ENCODE measurements around the gene TM7SF2.

The TM7SF2 gene

DNA sequence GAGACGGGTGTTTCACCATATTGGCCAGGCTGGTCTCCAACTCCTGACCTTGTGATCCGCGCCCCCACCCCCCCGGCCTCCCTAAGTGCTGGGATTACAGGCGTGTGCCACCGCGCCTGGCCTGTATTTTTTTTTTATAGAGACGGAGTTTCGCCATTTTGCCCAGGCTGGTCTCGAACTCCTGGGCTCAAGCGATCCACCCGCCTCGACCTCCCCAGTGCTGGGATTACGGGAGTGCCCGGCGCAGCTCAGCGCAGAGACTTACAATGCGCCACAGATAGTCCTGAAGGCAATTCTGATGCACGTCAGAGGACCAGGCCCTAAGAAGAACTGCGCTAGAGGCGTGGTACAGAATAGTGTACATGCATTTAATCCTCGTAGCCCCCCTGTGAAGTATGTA lies 16.2 kb upstream of the TM7SF2 start:
- Histone ChIP-seq H3K9me3 (ENCODE audit: control insufficient read depth, low read length) (no peaks in the 10 kb centered on the region), H3K4me1 (ENCODE audit: control insufficient read depth, insufficient read depth, low read length) (peaks cover 12% of the 10 kb centered on the region), H3K9ac (ENCODE audit: low read length) (peak overlapping the region; percentile 90), H3K27me3 (replicated peaks; ENCODE audit: control insufficient read depth, insufficient read depth, low read length) (no peaks in the 10 kb centered on the region), H3K36me3 (ENCODE audit: control insufficient read depth, insufficient read depth, low read length, severe bottlenecking) (no peaks in the 10 kb centered on the region), H3K4me3 (ENCODE audit: low read length) (peak overlapping the region; percentile 85)
- DNase-seq (ENCODE audit: low read depth): no peak

- peaks cover 20% of the 10 kb centered on the region for H3K4me1 ChIP-seq (ENCODE audit: control insufficient read depth, insufficient read depth, low read length)
- no peaks in the 10 kb centered on the region for H3K9me3 ChIP-seq (ENCODE audit: control insufficient read depth, low read length)
- H3K9ac ChIP-seq (ENCODE audit: low read length): peak within 1 kb of the TSS; percentile 90
- no peaks in the 10 kb centered on the region for H3K36me3 ChIP-seq (ENCODE audit: control insufficient read depth, insufficient read depth, low read length, severe bottlenecking)
- DNase-seq (ENCODE audit: low read depth): peak; percentile 93
- peak within 1 kb of the TSS; percentile 85 for H3K4me3 ChIP-seq (ENCODE audit: low read length)
- no peaks in the 10 kb centered on the region for H3K27me3 ChIP-seq (replicated peaks; ENCODE audit: control insufficient read depth, insufficient read depth, low read length)
Measured at GRCh38 chr11:65095974-65096806, 15.5 kb upstream of the TM7SF2 start, which contains the start of gene VPS51. Gene VPS51, plus strand, starts transcription at chr11:65096214. Its CDS starts 37 bp downstream, at chr11:65096251.

GRCh38 chr11:65096926-65097325 lies 14.7 kb upstream of the TM7SF2 start:
- H3K9me3 ChIP-seq (ENCODE audit: control insufficient read depth, low read length): no peaks in the 10 kb centered on the region
- H3K4me1 ChIP-seq (ENCODE audit: control insufficient read depth, insufficient read depth, low read length): peaks cover 27% of the 10 kb centered on the region
- H3K9ac ChIP-seq (ENCODE audit: low read length): peak overlapping the region; percentile 37
- no peaks in the 10 kb centered on the region for H3K36me3 ChIP-seq (ENCODE audit: control insufficient read depth, insufficient read depth, low read length, severe bottlenecking)
- peak overlapping the region; percentile 85 for H3K4me3 ChIP-seq (ENCODE audit: low read length)
- DNase-seq (ENCODE audit: low read depth): no peak
- no peaks in the 10 kb centered on the region for H3K27me3 ChIP-seq (replicated peaks; ENCODE audit: control insufficient read depth, insufficient read depth, low read length)

DNA sequence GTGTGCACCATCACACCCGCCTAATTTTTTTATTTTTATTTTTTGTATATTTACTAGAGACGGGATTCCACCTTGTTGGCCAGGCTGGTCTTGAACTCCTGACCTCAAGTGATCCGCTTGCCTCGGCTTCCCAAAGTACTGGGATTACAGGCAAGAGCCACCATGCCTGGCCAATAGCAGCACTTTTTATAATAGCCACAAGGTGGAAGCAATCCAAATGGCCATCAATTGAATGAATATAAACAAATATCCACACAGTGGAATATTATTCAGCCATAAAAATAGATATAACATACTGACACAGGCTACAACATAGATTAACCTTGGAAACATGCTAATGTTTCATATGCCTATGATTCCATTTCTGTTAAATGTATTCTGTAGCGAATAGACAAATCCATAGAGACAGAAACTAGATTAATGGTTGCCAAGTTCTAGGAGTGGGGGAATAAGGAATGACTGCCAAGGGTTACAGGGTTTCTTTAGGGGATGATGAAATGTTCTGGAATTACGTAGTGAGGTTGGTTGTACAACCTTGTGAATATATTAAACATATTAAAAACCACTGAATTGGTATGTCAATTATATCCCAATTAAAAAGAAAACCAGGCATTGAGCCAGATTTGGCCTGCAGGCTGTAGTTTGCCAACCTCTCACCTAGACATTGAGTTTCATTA lies 10.9 kb upstream of the TM7SF2 start:
- no peaks in the 10 kb centered on the region for H3K36me3 ChIP-seq (ENCODE audit: control insufficient read depth, insufficient read depth, low read length, severe bottlenecking)
- no peak for DNase-seq (ENCODE audit: low read depth)
- H3K4me1 ChIP-seq (ENCODE audit: control insufficient read depth, insufficient read depth, low read length): peaks cover 53% of the 10 kb centered on the region
- no peaks in the 10 kb centered on the region for H3K27me3 ChIP-seq (replicated peaks; ENCODE audit: control insufficient read depth, insufficient read depth, low read length)
- H3K9me3 ChIP-seq (ENCODE audit: control insufficient read depth, low read length): no peaks in the 10 kb centered on the region
- peak overlapping the region; percentile 66 for H3K9ac ChIP-seq (ENCODE audit: low read length)
- peak overlapping the region; percentile 23 for H3K4me3 ChIP-seq (ENCODE audit: low read length)

- Histone ChIP-seq H3K27me3 (replicated peaks; ENCODE audit: control insufficient read depth, insufficient read depth, low read length) (no peaks in the 10 kb centered on the region), H3K36me3 (ENCODE audit: control insufficient read depth, insufficient read depth, low read length, severe bottlenecking) (peaks cover under 1% of the 10 kb centered on the region), H3K4me1 (ENCODE audit: control insufficient read depth, insufficient read depth, low read length) (peaks cover 45% of the 10 kb centered on the region), H3K9ac (ENCODE audit: low read length) (no peak overlapping the region), H3K4me3 (ENCODE audit: low read length) (no peak overlapping the region), H3K9me3 (ENCODE audit: control insufficient read depth, low read length) (no peaks in the 10 kb centered on the region)
- DNase-seq (ENCODE audit: low read depth): peak; percentile 36
Measured at GRCh38 chr11:65102142-65103095, 9.3 kb upstream of the TM7SF2 start.

DNA sequence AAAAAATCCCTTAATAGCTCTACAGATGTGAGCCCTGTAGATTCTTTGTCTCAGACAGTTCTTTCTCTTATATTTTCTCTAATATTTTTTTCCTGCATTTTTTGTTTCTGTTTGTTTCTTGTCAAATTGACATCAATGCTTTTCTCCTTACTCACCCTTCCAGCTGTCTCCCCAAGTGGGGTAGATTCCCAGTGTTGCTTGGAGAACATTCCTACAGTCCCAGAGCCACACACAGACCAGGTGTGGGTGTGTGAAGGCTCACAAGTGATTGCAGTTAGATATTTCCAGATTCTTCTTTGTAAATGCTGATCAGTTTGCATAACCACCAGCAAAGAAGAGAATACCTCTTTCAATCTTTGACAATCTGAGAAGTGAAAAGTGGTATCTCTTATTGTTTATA lies 8.2 kb upstream of the TM7SF2 start:
- H3K4me3 ChIP-seq (ENCODE audit: low read length): no peak overlapping the region
- peaks cover 45% of the 10 kb centered on the region for H3K4me1 ChIP-seq (ENCODE audit: control insufficient read depth, insufficient read depth, low read length)
- peaks cover 4% of the 10 kb centered on the region for H3K36me3 ChIP-seq (ENCODE audit: control insufficient read depth, insufficient read depth, low read length, severe bottlenecking)
- H3K9ac ChIP-seq (ENCODE audit: low read length): no peak overlapping the region
- no peaks in the 10 kb centered on the region for H3K9me3 ChIP-seq (ENCODE audit: control insufficient read depth, low read length)
- no peak for DNase-seq (ENCODE audit: low read depth)
- H3K27me3 ChIP-seq (replicated peaks; ENCODE audit: control insufficient read depth, insufficient read depth, low read length): no peaks in the 10 kb centered on the region

GRCh38 chr11:65104628-65105027 lies 7.0 kb upstream of the TM7SF2 start:
- Histone ChIP-seq H3K4me3 (ENCODE audit: low read length) (no peak overlapping the region), H3K9ac (ENCODE audit: low read length) (peak overlapping the region; percentile 41), H3K36me3 (ENCODE audit: control insufficient read depth, insufficient read depth, low read length, severe bottlenecking) (peaks cover 15% of the 10 kb centered on the region), H3K27me3 (replicated peaks; ENCODE audit: control insufficient read depth, insufficient read depth, low read length) (no peaks in the 10 kb centered on the region), H3K4me1 (ENCODE audit: control insufficient read depth, insufficient read depth, low read length) (peaks cover 45% of the 10 kb centered on the region), H3K9me3 (ENCODE audit: control insufficient read depth, low read length) (no peaks in the 10 kb centered on the region)
- DNase-seq (ENCODE audit: low read depth): no peak

- no peak overlapping the region for H3K9ac ChIP-seq (ENCODE audit: low read length)
- H3K27me3 ChIP-seq (replicated peaks; ENCODE audit: control insufficient read depth, insufficient read depth, low read length): no peaks in the 10 kb centered on the region
- H3K9me3 ChIP-seq (ENCODE audit: control insufficient read depth, low read length): no peaks in the 10 kb centered on the region
- peaks cover 16% of the 10 kb centered on the region for H3K36me3 ChIP-seq (ENCODE audit: control insufficient read depth, insufficient read depth, low read length, severe bottlenecking)
- no peak overlapping the region for H3K4me3 ChIP-seq (ENCODE audit: low read length)
- no peak for DNase-seq (ENCODE audit: low read depth)
- H3K4me1 ChIP-seq (ENCODE audit: control insufficient read depth, insufficient read depth, low read length): peaks cover 42% of the 10 kb centered on the region
Measured at GRCh38 chr11:65107078-65107477, 4.6 kb upstream of the TM7SF2 start.

DNA sequence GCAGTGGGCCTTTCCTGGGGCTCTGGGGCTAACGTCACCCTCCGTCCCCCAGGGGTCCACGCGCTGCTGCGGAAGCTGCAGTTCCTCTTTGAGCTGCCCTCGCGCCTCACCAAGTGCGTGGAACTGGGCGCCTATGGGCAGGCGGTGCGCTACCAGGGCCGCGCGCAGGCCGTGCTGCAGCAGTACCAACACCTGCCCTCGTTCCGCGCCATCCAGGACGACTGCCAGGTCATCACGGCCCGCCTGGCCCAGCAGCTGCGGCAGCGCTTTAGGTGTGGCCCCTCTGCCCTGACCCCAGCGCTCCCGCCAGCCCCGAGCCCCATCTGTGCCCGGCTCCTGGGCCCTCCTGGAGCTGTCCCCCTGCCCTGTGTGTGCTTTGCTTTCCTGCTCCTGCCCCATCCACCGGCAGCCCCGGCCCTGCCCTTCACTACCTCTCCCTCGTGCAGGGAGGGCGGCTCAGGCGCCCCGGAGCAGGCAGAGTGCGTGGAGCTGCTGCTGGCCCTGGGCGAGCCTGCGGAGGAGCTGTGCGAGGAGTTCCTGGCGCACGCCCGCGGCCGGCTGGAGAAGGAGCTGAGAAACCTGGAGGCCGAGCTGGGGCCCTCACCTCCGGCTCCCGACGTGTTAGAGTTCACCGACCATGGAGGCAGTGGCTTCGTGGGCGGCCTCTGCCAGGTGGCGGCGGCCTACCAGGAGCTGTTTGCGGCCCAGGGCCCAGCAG lies 3.8 kb upstream of the TM7SF2 start:
- Histone ChIP-seq H3K27me3 (replicated peaks; ENCODE audit: control insufficient read depth, insufficient read depth, low read length) (no peaks in the 10 kb centered on the region), H3K4me3 (ENCODE audit: low read length) (no peak overlapping the region), H3K4me1 (ENCODE audit: control insufficient read depth, insufficient read depth, low read length) (peaks cover 38% of the 10 kb centered on the region), H3K9ac (ENCODE audit: low read length) (no peak overlapping the region), H3K9me3 (ENCODE audit: control insufficient read depth, low read length) (no peaks in the 10 kb centered on the region), H3K36me3 (ENCODE audit: control insufficient read depth, insufficient read depth, low read length, severe bottlenecking) (peaks cover 16% of the 10 kb centered on the region)
- DNase-seq (ENCODE audit: low read depth): no peak

GRCh38 chr11:65108469-65109123 lies 3.1 kb upstream of the TM7SF2 start:
- no peak for DNase-seq (ENCODE audit: low read depth)
- no peaks in the 10 kb centered on the region for H3K9me3 ChIP-seq (ENCODE audit: control insufficient read depth, low read length)
- H3K4me3 ChIP-seq (ENCODE audit: low read length): no peak overlapping the region
- H3K36me3 ChIP-seq (ENCODE audit: control insufficient read depth, insufficient read depth, low read length, severe bottlenecking): peaks cover 16% of the 10 kb centered on the region
- H3K27me3 ChIP-seq (replicated peaks; ENCODE audit: control insufficient read depth, insufficient read depth, low read length): no peaks in the 10 kb centered on the region
- H3K4me1 ChIP-seq (ENCODE audit: control insufficient read depth, insufficient read depth, low read length): peaks cover 38% of the 10 kb centered on the region
- no peak overlapping the region for H3K9ac ChIP-seq (ENCODE audit: low read length)

All from adipocyte (in vitro differentiated cells).